ENCODE data around the gene APOF.

Gene APOF

GRCh38 chr12:56315622-56316473 is 46.8 kb downstream of the APOF start, which contains the start of gene CNPY2:
CNPY2 (minus strand) TSS chr12:56315988; CDS start chr12:56315217, 771 bp downstream.
- DNase-seq (ENCODE audit: low read depth in 1 of 2, low spot score in 1 of 2) = peak; percentile 94 to 96
- Histone ChIP-seq H3K4me3 (replicated peaks; ENCODE audit: insufficient read depth, low read length) (peak within 1 kb of the TSS; percentile 85), H3K27me3 (ENCODE audit: insufficient read depth, poor library complexity, severe bottlenecking) (no peaks in the 10 kb centered on the region), H3K27ac (replicated peaks) (peak within 1 kb of the TSS; percentile 98)
- TF ChIP-seq CTCF (IDR thresholded peaks at IDR 0.05; ENCODE audit: insufficient read depth, low read length) = no peak
- peak; percentile 46 for TF ChIP-seq REST (IDR thresholded peaks at IDR 0.05; ENCODE audit: insufficient replicate concordance, low read depth)
- TF ChIP-seq GABPA (IDR thresholded peaks at IDR 0.05; ENCODE audit: low read depth) = 0 out of 2 replicates have a peak, but pooled peaks have one; percentile 50
- TF ChIP-seq SPI1 (IDR thresholded peaks at IDR 0.05; ENCODE audit: borderline replicate concordance, low read depth) = no peak
- peak; percentile 71 for TF ChIP-seq POLR2AphosphoS5 (IDR thresholded peaks at IDR 0.05; ENCODE audit: low read depth)

GRCh38 chr12:56315249-56315621 is 47.4 kb downstream of the APOF start:
- peak overlapping the region; percentile 85 for H3K4me3 ChIP-seq (replicated peaks; ENCODE audit: insufficient read depth, low read length)
- no peaks in the 10 kb centered on the region for H3K27me3 ChIP-seq (ENCODE audit: insufficient read depth, poor library complexity, severe bottlenecking)
- TF ChIP-seq SPI1 (IDR thresholded peaks at IDR 0.05; ENCODE audit: borderline replicate concordance, low read depth) = no peak
- no peak for TF ChIP-seq GABPA (IDR thresholded peaks at IDR 0.05; ENCODE audit: low read depth)
- no peak for TF ChIP-seq CTCF (IDR thresholded peaks at IDR 0.05; ENCODE audit: insufficient read depth, low read length)
- TF ChIP-seq POLR2AphosphoS5 (IDR thresholded peaks at IDR 0.05; ENCODE audit: low read depth) = no peak
- TF ChIP-seq REST (IDR thresholded peaks at IDR 0.05; ENCODE audit: insufficient replicate concordance, low read depth) = no peak
- no peak for DNase-seq (ENCODE audit: low read depth in 1 of 2, low spot score in 1 of 2)
- peak overlapping the region; percentile 98 for H3K27ac ChIP-seq (replicated peaks)

GRCh38 chr12:56311003-56311402 is 51.7 kb downstream of the APOF start:
- H3K27me3 ChIP-seq (ENCODE audit: insufficient read depth, poor library complexity, severe bottlenecking) = no peaks in the 10 kb centered on the region
- no peak for DNase-seq (ENCODE audit: low read depth in 1 of 2, low spot score in 1 of 2)
- H3K4me3 ChIP-seq (replicated peaks; ENCODE audit: insufficient read depth, low read length) = no peak overlapping the region
- H3K27ac ChIP-seq (replicated peaks) = no peak overlapping the region
- TF ChIP-seq SPI1 (IDR thresholded peaks at IDR 0.05; ENCODE audit: borderline replicate concordance, low read depth) (no peak), CTCF (IDR thresholded peaks at IDR 0.05; ENCODE audit: insufficient read depth, low read length) (no peak), REST (IDR thresholded peaks at IDR 0.05; ENCODE audit: insufficient replicate concordance, low read depth) (no peak), GABPA (IDR thresholded peaks at IDR 0.05; ENCODE audit: low read depth) (no peak), POLR2AphosphoS5 (IDR thresholded peaks at IDR 0.05; ENCODE audit: low read depth) (no peak)

All from HL-60 (cell line).